ENCODE data around the gene CEACAM8. TPM values are rescaled to one million over a fixed set of nuclear protein-coding genes. Genes with fewer than 3 reads are reported as not detected.
A peak's percentile ranks its signal among the peaks of the same experiment; 100 is the strongest.

Gene CEACAM8
- total RNA-seq, 1 experiment from 2014 or later = not detected

DNA sequence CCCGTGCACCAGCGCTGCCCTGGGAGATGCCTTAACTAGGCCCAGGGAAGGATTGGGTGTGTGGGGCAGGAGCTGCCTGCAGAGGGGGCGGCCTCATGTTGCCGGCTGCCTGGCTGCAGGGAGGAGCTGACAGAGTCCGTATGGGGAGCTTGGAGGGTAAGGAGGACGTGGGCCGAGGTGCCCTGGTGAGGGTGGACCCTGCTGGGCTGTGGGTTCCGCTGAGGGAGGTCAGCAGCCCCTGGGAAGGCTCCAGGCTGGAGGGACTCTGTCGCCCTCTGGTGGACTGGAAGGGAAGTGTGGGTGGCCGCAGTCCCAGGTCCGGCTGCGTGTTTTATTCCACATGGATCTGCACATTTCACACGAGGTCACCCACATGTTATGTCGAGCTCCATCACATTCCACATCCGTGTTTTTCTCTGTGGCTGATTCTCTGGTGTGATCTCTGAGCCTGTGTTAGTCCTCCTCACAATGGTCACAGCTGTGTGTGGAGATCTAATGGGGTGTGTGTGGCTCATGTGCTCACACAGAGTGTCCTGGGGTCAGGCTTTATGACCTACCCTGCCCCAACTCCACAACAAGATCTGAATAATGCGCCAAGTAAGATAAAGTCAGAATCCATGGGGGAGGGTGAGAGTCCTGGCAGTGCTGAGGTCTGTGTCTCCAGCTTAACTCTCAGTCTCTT, 1.8 kb upstream of the CEACAM8 start:
- Histone ChIP-seq H3T11ph (ENCODE audit: low read length) (no peak overlapping the region), H3K23ac (ENCODE audit: insufficient read length, low read depth, low read length) (no peak overlapping the region), H3K79me1 (ENCODE audit: insufficient read depth, low read depth, low read length, poor library complexity, severe bottlenecking) (no peaks in the 10 kb centered on the region), H3K27me3 (ENCODE audit: insufficient read depth, low read length) (no peaks in the 10 kb centered on the region), H2BK12ac (ENCODE audit: insufficient read length, low read depth, low read length) (no peak overlapping the region), H2AK5ac (ENCODE audit: insufficient read length, low read length) (no peak overlapping the region), H2BK120ac (ENCODE audit: low read depth, low read length, poor library complexity, severe bottlenecking) (no peak overlapping the region), H3K4me1 (ENCODE audit: insufficient read depth, low read length) (no peaks in the 10 kb centered on the region), H3K9ac (ENCODE audit: extremely low read depth, insufficient read length, low read length) (no peak overlapping the region), H4K8ac (replicated peaks; ENCODE audit: insufficient read length, low read depth, low read length) (no peak overlapping the region), H3K18ac (ENCODE audit: insufficient read length, low read depth, low read length) (no peak overlapping the region), H2BK15ac (ENCODE audit: low read depth, low read length) (no peak overlapping the region), H2BK5ac (ENCODE audit: insufficient read length, low read length) (no peak overlapping the region), H3K56ac (ENCODE audit: insufficient read length, low read depth, low read length) (no peak overlapping the region), H4K20me1 (ENCODE audit: control insufficient read depth, insufficient read depth, insufficient read length) (no peaks in the 10 kb centered on the region), H3K9me3 (ENCODE audit: control insufficient read depth, low read depth, low read length) (no peaks in the 10 kb centered on the region), H3K23me2 (ENCODE audit: insufficient read length, low read depth, low read length, poor library complexity, severe bottlenecking) (no peaks in the 10 kb centered on the region), H3K14ac (ENCODE audit: insufficient read depth, low read length) (no peak overlapping the region), H3K4ac (ENCODE audit: low read depth, low read length) (no peak overlapping the region), H3K27ac (ENCODE audit: insufficient read length, low read depth, low read length) (no peak overlapping the region), H3K4me2 (ENCODE audit: insufficient read depth, insufficient read length, low read length) (no peak overlapping the region), H4K91ac (ENCODE audit: insufficient read length, low read depth, low read length) (no peak overlapping the region), H2AFZ (ENCODE audit: low read length) (no peak overlapping the region), H2BK20ac (ENCODE audit: low read depth, low read length, poor library complexity, severe bottlenecking) (no peak overlapping the region), H3K79me2 (ENCODE audit: insufficient read depth, low read length) (no peaks in the 10 kb centered on the region), H4K5ac (ENCODE audit: insufficient read length, low read depth, low read length) (no peak overlapping the region)
- H3K9me3 Mint-ChIP-seq = peaks cover 8 to 75% of the 10 kb centered on the region in 2 experiments
- H3K36me3 Mint-ChIP-seq (ENCODE audit: insufficient read depth in 1 of 3, low read depth in 3 of 3) = no peaks in the 10 kb centered on the region; a peak in 1 of 7 replicates
- H3K4me3 Mint-ChIP-seq = peak overlapping the region in 1 of 2 experiments; percentile 33; a peak in 1 of 5 replicates
- no peaks in the 10 kb centered on the region; a peak in 1 of 4 replicates for H3K4me1 Mint-ChIP-seq
- WGBS (ENCODE audit: extremely low coverage, insufficient read length, low lambda C conversion rate) = no CpG with 5 or more reads among the region's 16 CpGs
- DNase-seq = peak; percentile 59
- peaks cover 35% of the 10 kb centered on the region for H3K27me3 Mint-ChIP-seq (ENCODE audit: low read depth)
- H3K27ac Mint-ChIP-seq = no peak overlapping the region
- TF ChIP-seq, protein P1, sequence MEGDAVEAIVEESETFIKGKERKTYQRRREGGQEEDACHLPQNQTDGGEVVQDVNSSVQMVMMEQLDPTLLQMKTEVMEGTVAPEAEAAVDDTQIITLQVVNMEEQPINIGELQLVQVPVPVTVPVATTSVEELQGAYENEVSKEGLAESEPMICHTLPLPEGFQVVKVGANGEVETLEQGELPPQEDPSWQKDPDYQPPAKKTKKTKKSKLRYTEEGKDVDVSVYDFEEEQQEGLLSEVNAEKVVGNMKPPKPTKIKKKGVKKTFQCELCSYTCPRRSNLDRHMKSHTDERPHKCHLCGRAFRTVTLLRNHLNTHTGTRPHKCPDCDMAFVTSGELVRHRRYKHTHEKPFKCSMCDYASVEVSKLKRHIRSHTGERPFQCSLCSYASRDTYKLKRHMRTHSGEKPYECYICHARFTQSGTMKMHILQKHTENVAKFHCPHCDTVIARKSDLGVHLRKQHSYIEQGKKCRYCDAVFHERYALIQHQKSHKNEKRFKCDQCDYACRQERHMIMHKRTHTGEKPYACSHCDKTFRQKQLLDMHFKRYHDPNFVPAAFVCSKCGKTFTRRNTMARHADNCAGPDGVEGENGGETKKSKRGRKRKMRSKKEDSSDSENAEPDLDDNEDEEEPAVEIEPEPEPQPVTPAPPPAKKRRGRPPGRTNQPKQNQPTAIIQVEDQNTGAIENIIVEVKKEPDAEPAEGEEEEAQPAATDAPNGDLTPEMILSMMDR (conservative IDR thresholded peaks at IDR 0.05) = peak; percentile 97

All from H9 (cell line).